HG03175 (cell line): ENCODE measurements around the gene PDE8A.

Experiments
- ATAC-seq: cut with Tn5 transposase; IDR thresholded peaks from one replicate; pipeline ENCODE4 v1.9.1; 2021; ENCODE audit warnings: mild to moderate bottlenecking, moderate library complexity; ENCODE audit not compliant: unreplicated experiment

The PDE8A gene

GRCh38 chr15:85116925-85117646 is 135.4 kb downstream of the PDE8A start:
- no peak for ATAC-seq

- ATAC-seq: no peak
Observed at GRCh38 chr15:85118173-85118572, 136.5 kb downstream of the PDE8A start.

- no peak for ATAC-seq
Observed at GRCh38 chr15:85118581-85118980, 136.9 kb downstream of the PDE8A start.

- no peak for ATAC-seq
Observed at GRCh38 chr15:85120351-85121113, 138.9 kb downstream of the PDE8A start.

GRCh38 chr15:85124173-85124572 is 142.5 kb downstream of the PDE8A start:
- ATAC-seq: no peak

GRCh38 chr15:85125056-85125661 is 143.5 kb downstream of the PDE8A start:
- no peak for ATAC-seq

GRCh38 chr15:85128621-85129020 is 147.0 kb downstream of the PDE8A start:
- ATAC-seq: no peak

- no peak for ATAC-seq
Observed at GRCh38 chr15:85129881-85130280, 148.2 kb downstream of the PDE8A start.

- ATAC-seq: no peak
Observed at GRCh38 chr15:85131915-85132314, 150.3 kb downstream of the PDE8A start.

- no peak for ATAC-seq
Observed at GRCh38 chr15:85133709-85134108, 152.1 kb downstream of the PDE8A start.

GRCh38 chr15:85137489-85138168 is 156.0 kb downstream of the PDE8A start:
- no peak for ATAC-seq

GRCh38 chr15:85139391-85139790 is 157.7 kb downstream of the PDE8A start:
- no peak for ATAC-seq

GRCh38 chr15:85141726-85142125 is 160.1 kb downstream of the PDE8A start:
- ATAC-seq: no peak

GRCh38 chr15:85142312-85142711 is 160.7 kb downstream of the PDE8A start:
- ATAC-seq: no peak

- ATAC-seq: no peak
Observed at GRCh38 chr15:85149465-85150129, 167.9 kb downstream of the PDE8A start.

GRCh38 chr15:85150130-85150480 is 168.4 kb downstream of the PDE8A start:
- ATAC-seq: no peak

GRCh38 chr15:85151145-85151544 is 169.5 kb downstream of the PDE8A start:
- no peak for ATAC-seq

- no peak for ATAC-seq
Observed at GRCh38 chr15:85151861-85152260, 170.2 kb downstream of the PDE8A start.

GRCh38 chr15:85154061-85154460 is 172.4 kb downstream of the PDE8A start:
- no peak for ATAC-seq

GRCh38 chr15:85155360-85155759 is 173.7 kb downstream of the PDE8A start:
- no peak for ATAC-seq

- no peak for ATAC-seq
Observed at GRCh38 chr15:85155857-85156256, 174.2 kb downstream of the PDE8A start.
